ENCODE measurements around the gene JAM3. TPM values are rescaled to one million over a fixed set of nuclear protein-coding genes. Genes with fewer than 3 reads are reported as not detected.

Gene JAM3
- total and polyA plus RNA-seq, 9 of the 15 experiments (the other 6 are each of a cell fraction or from before 2014, with no cell fraction given), result 0.22 to 0.76 (median 0.40) TPM

- Histone ChIP-seq H3K27me3 (ENCODE audit: control insufficient read depth in 2 of 2, insufficient read depth in 2 of 2, low read length in 2 of 2) (peaks cover 6 to 17% of the 10 kb centered on the region in 2 experiments), H3K9ac (ENCODE audit: insufficient read depth in 1 of 2, low read depth in 2 of 2, low read length in 2 of 2) (no peak overlapping the region), H3K79me2 (ENCODE audit: control insufficient read depth, insufficient read depth, low read length) (no peaks in the 10 kb centered on the region), H3K9me3 (replicated peaks; ENCODE audit: control insufficient read depth, insufficient read depth, low read depth, low read length) (no peaks in the 10 kb centered on the region), H3K4me1 (replicated peaks in 1 of 2; ENCODE audit: control insufficient read depth in 2 of 2, insufficient read depth in 2 of 2, low read length in 2 of 2) (peaks cover 0 to 10% of the 10 kb centered on the region in 2 experiments; a peak in 2 of 5 replicates), H3K4me3 (no peak overlapping the region), H4K20me1 (replicated peaks; ENCODE audit: control insufficient read depth, insufficient read depth, low read length) (no peaks in the 10 kb centered on the region), H3K9me1 (ENCODE audit: control insufficient read depth, insufficient read depth, low read length) (no peaks in the 10 kb centered on the region), H2AFZ (ENCODE audit: low read depth, low read length) (no peak overlapping the region), H3K4me2 (ENCODE audit: insufficient read depth, low read length) (no peak overlapping the region), H3K36me3 (ENCODE audit: control insufficient read depth, insufficient read depth, low read length) (no peaks in the 10 kb centered on the region), H3K27ac (ENCODE audit: extremely low read depth, low read depth, low read length) (no peak overlapping the region)
- intact Hi-C loops (cut with micrococcal nuclease), result no loop called here
- ChIA-PET POLR2A (no interaction called here), CTCF (ENCODE audit: low intra/inter-chr PET ratio) (no interaction called here)
- WGBS (ENCODE audit: insufficient coverage, low coverage, missing lambda C conversion rate), result 0% methylated on average over 3 of the region's 3 CpGs
- in situ Hi-C loops (cut with MboI), result no loop called here
- FAIRE-seq, result no peak
- no TSS peak for BruUV-seq (replicated peaks)
- ATAC-seq, result no peak
- DNase-seq (ENCODE audit: extremely low read depth in 1 of 4, low spot score in 3 of 4), result no peak
- TF ChIP-seq ARID4B (CRISPR knock-in tag; IDR thresholded peaks at IDR 0.05), result no peak
- TF ChIP-seq EGR1 (conservative IDR thresholded peaks at IDR 0.05), result no peak
- TF ChIP-seq ZNF79 (CRISPR knock-in tag; IDR thresholded peaks at IDR 0.05; ENCODE audit: low read depth), result no peak
- TF ChIP-seq GMEB1 (CRISPR knock-in tag; IDR thresholded peaks at IDR 0.05), result no peak
- no peak for TF ChIP-seq HOXB6 (CRISPR knock-in tag; IDR thresholded peaks at IDR 0.05; ENCODE audit: borderline replicate concordance)
- TF ChIP-seq HDGF (IDR thresholded peaks at IDR 0.05), result no peak
Observed at GRCh38 chr11:134071306-134071705, 2.4 kb downstream of the JAM3 start.
